HG03095 (cell line): Measurements from ENCODE around the gene PDE9A.

Source experiments
- ATAC-seq: cut with Tn5 transposase; IDR thresholded peaks from one replicate; pipeline ENCODE4 v1.9.1; 2021; ENCODE audit warnings: moderate library complexity; ENCODE audit not compliant: unreplicated experiment

Gene PDE9A

DNA sequence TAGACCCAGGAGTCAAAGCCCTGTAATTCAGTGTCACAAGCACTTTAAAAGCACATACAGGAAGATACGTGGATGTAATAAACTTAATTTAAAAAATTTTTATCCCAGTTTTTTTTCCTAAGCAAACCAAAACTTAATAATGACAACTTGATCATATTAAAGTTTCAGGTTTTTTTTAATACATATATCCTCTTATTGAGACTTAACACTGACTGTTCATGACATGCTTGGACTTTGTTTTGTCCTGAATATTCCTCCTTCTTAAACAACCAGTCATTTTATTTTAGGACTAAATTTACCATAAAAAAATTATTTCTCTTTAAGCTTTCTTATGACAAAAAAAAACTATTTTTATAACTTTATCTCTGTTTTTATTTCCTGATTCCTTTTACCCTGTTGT, 161.8 kb downstream of the PDE9A start:
- no peak for ATAC-seq

DNA sequence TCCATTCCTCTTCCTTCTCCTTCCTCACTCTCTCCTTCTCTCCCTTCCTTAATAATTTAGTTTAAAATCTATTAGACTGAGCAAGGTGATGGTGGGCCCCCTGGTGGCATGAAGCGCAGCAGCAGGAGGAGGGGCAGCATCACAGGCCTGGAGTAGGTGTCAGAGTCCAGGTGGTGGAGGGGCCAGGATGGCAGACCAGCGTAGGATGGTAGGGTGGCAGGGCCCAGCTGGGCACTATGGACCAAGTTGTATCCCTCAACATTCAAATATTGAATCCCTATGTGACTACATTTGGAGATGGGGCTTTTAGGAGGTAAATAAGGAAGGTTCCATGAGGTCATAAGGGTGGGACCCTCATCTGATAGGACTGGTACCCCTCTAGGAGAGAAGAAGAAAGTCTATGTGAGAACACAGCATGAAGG, 164.9 kb downstream of the PDE9A start:
- ATAC-seq: no peak

DNA sequence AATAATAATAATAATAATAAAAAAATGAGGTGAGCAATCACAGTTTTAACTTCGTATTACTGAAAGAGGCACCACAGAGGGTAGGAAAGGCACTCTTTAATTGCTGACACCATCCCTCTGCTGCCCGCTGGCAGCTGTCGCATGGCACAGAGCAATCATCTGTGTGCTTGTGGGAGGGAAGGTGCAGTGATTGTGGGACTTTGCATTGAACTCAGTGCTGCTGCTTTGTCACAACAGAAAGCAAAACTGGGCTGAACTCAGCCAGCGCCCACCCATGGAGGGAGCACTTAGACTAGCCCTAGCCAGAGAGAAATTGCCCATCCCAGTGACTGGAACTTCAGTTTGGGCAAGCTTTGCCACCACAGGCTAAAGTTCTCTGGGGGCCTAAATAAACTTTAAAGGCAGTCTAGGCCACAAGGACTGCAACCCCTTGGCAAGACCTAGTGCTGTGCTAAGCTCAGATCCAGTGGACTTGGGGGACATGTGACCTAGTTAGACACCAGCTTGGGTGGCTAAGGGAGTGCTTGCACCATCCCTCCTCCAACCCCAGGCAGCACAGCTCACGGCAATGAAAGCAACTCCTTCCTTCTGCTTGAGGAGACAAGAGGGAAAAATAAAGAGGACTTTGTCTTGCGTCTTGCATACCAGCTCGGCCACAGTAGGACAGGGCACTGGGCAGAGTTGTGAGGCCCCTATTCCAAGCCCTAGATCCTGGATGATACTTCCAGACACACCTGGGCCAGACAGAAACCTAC, 166.6 kb downstream of the PDE9A start:
- no peak for ATAC-seq

DNA sequence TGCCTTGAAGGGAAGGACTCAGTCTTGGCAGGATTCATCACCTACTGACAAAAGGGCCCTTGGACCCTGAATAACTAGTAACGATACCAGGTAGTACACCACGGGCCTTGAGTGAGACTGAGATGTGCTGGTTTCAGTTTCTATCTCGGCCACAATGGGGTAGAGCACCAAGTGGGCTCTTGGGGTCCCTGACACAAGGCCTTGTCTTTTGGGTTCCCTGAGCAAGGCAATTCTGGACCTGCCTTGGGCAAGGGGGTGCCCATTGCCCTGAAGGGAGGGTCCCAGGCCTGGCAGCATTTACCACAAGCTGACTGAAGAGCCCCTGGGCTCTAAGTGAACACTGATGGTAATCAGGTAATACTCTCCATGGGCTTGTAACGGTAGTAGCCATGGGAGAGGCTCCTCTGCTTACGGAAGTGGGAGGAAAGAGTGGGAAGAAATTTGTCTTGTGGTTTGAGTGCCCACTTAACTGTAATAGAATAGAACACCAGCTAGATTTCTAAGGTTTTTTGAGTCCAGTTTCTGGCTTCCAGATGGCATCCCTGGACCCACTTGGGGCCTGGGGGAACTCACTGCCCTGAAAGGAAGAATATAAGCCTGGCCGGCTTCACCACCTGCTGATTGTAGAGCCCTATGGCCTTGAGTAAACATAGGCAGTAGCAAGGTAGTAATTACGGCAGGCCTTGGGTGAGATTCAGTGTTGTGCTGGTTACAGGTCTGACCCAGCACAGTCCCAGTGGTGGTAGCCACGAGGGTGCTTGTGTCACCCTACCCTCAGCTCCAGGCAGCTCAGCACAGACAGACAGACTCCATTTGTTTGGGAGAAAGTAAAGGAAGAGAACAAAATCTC, 167.4 kb downstream of the PDE9A start:
- no peak for ATAC-seq
